Ureter (tissue), 1 donor: ENCODE data around the gene PEX3. TPM values are rescaled to one million over a fixed set of nuclear protein-coding genes. Genes with fewer than 3 reads are reported as not detected.
"Not testable (repeated sequence)": the region's sequence is repeated elsewhere in the genome, so short reads cannot be mapped to it uniquely, and the experiment has no call there.

Experiments
- DNase-seq: peaks from one replicate; pipeline ENCODE4 v3.0.0-alpha.2; 2020; ENCODE audit warnings: low spot score
- total RNA-seq: library from RNA; stranded (reverse); gene quantifications from one replicate; pipeline ENCODE4 v1.2.4, GENCODE V29; 2023
- donor health status: DM: yes; HTN: yes; CAD: no.

PEX3 gene
- total RNA-seq, 1 donor from 2014 or later = 35.7 TPM

DNA sequence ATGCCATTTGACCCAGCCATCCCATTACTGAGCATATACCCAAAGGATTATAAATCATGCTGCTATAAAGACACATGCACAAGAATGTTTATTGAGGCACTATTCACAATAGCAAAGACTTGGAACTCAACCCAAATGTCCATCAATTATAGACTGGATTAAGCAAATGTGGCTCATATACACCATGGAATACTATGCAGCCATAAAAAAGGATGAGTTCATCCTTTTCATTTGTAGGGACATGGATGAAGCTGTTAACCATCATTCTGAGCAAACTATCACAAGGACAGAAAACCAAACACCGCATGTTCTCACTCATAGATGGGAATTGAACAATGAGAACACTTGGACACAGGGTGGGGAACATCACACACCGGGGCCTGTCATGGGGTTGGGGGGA lies 2.7 kb upstream of the PEX3 start:
- DNase-seq = not testable (repeated sequence)

DNA sequence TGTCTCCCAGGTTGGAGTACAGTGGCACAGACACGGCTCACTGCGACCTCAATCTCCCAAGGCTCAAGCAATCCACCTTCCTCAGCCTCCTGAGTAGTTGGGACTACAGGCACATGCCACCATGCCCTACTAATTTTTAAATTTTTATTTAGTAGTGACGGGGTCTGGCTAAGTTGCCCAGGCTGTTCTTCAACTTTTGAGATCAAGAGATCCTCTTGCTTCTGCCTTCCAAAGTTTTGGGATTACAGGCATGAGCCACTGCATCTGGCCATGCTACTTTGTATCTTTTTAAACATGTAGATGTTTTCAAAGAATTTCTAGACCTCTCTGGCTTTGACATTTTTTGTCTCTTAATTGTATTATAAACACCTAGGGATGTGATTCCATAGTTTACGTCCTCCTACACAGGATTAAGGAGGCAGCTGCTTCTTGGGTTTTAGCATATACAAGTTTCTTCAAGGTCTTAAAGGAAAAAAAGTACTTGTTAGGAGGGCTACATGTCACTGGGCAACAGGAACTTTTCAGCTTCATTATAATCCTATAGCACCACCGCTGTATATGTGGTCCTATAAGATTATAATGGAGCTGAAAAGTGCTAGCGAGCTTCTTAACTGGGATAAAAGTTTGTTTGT lies 1.4 kb upstream of the PEX3 start:
- no peak for DNase-seq

DNA sequence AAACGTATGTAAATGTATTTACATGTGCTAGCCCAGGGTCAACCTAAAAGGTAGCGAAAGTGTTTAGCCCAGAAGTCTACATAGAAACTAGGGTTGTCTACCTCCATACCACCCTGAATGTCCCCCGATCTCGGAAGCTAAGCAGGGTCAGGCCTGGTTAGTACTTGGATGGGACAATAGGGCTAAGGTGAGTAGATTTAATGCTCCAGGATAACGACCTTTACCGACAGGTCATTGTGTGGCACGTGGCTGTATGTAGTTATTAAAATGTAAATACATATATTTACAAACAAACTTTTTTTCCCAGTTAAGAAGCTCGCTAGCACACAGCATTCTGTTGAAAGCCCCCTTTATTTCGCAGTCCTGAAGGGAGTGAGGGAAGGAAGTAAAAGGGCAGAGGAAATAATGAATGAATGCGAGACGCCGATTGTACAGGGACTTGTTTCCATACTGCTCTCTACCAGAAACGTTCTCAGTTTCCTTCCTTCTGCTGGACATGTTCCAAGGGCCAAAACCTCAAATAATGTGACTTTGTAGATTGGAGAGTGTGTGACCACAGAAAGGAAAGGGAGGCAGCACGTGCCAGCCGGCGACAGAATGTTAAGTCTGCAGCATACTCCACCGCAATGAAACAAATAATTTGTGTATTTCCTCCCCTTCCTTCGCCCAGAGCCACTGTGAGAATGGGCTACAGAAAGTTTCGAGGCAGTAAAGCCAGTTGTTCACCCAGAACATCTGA lies 722 bp upstream of the PEX3 start:
- no peak for DNase-seq

DNA sequence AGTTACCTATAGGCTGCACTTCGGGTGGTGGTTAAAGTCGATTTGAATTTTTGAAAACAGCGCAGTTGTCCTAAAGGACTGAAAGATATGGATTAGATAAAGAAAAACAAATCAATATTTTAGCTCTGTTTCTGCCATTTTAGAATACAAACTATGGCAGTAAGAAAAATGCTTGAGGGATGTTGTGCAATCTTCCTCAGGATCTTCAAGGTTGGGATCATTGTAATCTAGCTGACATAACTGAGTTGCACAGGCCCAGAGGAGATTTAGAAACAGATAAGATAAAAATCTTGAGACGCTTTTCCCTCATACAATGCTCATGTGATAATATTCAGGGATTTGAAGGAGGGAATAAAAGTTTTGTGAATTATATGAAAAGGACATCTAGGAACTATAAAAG lies 926 bp downstream of the PEX3 start:
- no peak for DNase-seq

DNA sequence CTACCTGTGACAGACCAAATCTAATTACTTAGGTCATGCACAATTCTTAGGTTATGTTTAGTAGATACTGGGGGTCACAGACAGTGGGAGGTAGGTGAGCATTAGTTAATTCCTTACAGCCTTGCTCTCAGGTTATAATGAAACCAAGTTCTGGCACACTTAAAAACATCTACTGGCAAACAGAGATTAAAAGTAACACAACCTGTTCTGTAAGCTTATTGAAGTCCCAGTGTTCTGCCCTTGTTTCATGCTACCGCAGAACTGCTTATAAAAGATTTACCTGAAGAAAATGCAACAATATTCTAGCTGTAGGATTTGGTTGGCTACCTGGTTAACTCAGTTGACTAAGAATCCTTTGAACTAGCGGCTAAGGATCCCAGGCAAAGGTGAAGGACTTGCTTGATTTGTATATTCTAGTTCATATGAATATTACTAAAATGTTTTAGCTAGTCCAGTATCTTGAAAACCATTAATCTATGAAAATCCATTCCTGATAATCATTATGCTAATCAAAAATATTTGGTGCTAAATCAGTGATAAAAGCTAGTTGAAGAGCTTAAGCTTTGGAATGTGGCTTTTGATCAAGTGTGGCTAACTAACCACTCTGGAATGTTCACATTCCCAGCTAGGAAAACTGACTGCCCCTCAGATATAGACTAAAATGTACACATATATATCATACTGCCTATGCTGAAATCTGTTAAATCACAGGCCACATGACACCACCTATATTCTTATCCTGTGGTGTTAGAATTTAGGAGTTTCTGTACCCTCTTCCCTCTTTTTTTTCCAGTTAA lies 7.2 kb downstream of the PEX3 start:
- no peak for DNase-seq

DNA sequence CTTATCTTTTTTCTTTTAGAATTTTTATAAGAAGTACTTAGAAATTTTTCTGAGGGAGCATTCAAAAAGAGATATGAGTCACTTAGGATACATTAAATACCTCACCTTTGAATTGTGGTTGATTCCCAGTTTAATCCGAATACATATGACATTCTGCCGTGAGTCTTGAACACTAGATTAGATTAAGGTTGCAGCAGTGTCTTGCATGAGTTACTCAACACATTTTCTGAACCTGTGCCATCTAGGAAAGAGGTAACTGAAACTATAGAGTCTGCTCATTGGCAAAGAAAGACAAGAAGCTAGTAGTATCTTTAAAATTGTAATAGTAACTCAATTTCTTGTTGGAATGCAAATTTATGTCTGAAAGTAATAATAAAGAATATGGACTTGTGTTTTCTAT lies 14.9 kb downstream of the PEX3 start:
- DNase-seq = no peak

DNA sequence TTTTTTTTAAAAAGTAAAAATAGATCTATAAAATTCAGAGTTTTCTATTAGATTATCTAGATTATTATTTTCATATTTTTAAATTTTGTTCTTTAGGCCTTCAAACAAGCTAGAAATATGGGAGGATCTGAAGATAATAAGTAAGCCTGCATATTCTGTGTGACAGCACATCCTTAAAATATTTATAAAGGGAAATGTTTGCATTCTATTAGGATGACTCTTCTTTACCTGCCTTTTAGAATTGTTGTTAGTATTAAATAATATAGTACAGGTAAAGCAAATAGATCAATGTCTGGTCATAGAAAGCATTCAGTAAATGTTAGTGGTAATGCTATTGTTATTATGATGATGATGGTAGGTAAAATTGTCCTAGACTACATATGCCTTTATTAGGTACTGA lies 17.4 kb downstream of the PEX3 start:
- no peak for DNase-seq

DNA sequence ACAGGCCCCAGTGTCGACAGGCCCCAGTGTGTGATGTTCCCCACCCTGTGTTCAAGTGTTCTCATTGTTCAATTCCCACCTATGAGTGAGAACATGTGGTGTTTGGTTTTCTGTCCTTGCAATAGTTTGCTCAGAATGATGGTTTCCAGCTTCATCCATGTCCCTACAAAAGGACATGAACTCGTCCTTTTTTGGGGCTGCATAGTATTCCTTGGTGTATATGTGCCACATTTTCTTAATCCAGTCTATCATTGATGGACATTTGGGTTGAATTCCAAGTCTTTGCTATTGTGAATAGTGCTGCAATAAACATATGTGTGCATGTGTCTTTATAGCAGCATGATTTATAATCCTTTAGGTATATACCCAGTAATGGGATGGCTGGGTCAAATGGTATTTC lies 18.2 kb downstream of the PEX3 start:
- DNase-seq = not testable (repeated sequence)

DNA sequence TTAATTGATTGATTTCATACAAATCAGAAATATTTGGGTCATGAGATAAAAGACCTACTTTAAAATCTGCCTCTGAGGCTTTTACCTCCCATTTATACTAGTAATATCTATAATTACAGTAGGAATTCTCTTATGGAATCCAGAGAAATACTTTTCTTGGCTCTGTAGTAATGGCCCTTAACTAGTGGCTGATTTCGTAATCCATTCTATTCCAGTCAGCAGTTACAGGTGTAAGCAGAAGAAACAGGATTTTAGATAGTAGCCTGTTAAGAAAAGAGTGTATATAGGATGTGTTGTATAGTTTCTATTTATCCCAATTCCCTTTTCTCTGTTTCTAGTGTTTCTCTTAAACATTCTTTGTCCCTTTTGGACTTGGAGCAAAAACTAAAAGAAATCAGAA lies 21.2 kb downstream of the PEX3 start:
- DNase-seq = no peak

DNA sequence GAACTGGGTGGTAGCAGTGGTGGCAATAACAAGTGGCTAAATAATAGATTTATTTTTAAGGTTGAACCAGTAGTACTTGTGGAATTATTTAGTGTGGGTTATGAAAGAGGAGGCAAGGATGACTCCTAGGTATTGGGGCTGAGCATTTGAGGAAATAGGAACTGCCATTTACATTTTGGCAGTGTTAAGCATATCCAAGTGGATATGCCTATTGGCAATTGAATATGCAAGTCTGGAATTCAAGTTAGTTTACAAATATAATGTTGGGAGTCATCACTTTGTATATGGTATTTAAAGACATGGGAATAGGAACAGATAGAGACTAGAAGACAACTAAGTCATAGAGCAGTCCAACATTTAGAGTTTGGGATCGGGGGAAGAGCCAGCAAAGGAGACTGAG lies 25.9 kb downstream of the PEX3 start:
- no peak for DNase-seq

DNA sequence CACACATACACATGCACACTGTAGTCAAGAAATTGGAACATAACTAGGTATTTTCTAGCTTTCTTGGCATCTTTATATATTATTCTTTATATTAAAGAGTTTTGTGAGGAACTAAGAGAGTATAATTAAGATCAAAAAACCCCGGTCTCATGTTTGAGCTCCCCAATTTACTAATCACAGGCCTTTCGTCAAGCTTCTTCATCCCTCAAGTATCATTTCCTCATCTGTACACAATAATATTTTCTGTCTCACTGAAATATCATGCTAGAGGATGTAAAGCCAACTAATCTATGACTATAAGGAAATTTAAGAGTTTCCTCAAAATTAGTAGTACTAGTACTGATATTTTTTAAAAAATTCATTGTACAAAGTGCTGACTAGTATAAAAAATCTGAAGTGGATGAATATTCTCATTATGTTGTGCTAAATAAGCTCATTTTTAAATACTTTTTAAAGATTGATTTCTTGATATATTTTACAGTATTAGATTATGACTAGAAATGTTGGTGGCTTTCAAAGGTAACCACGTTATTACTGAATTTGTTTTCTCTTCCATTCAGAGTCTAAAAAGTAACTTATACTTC lies 28.0 kb downstream of the PEX3 start:
- DNase-seq = no peak

DNA sequence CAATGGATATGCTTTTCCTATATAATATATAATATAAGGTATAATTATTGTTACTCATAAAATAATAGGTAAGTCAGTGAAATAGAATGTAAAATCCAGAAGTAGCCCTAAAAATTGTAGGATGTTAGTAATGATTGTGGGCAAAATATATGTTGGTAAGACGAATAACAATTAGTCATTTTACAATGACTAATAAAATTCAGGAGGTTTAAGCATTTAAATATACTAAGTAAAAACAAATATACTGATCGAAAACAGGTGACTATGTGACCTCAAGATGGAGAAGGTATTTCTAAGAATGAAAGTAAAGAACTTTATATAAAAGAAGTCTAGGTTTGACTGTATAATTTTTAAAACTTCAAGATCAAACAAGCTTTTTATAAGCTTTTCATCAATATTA lies 32.0 kb downstream of the PEX3 start:
- no peak for DNase-seq

DNA sequence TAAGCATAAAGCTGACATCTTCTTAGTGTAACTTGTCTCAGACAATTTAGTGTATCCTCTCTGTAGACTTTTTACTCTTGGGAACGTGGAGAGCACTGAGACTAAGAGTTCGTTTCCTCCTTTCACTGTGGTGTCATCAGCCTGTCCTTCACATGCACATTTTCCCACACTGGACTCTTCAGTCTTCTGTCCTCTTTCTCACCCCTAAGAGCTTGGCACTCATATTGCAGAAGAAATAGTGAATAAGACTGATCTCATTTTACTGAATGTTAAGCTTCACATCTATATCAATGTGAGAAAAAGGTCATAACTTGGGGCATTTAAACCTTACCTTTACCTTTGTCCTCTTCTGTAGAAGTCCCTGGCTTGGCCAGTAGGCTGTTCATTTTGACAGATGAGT lies 35.4 kb downstream of the PEX3 start:
- no peak for DNase-seq

DNA sequence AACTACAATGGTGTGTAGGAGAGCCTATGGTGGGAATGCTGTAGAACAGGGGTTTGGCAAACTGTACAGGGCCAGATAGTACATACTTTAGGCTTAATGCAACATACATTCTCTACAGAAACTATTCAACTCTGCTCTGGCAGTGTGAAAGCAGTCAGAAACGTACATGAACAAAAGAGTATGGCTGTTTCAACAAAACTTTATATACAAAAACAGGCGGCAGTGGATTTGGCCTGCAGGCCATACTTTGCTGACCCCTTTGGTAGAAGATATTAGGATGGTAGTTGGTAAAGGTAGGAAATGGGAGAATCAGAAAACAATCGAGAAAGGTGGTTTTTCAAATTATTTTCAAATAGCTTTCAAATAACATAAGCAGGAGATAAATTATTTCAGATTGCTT lies 36.1 kb downstream of the PEX3 start:
- no peak for DNase-seq

DNA sequence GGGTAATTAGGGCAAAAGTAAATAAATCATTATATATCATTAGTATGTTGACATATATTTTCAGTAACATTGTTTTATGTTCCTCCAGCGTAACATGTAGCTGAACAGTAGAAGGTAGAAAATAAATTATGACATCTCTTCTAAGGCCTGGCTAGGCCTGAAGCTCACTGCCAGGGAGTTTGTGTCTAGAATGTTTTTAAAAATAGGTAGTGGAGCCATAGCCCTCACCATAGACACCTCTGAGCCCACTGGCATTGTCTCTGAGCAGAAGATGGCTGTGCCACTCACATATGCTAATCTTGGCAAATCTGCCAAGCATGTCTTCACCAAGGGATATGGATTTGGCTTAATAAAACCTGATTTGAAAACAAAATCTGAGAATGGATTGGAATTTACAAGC lies 39.6 kb downstream of the PEX3 start:
- DNase-seq = no peak

DNA sequence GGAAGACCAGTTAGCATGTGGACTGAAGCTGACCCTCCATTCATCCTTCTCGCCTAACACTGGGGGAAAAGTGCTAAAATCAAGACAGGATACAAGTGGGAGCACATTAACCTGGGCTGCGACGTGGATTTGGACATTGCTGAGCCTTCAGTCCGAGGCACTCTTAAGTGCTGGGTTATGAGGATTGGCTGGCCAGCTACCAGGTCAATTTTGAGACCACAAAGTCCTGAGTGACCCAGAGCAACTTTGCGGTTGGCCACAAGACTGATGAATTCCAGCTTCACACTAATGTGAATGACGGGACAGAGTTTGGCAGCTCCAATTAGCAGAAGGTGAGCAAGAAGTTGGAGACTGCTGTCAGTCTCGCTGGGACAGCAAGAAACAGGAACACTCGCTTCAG lies 40.2 kb downstream of the PEX3 start:
- no peak for DNase-seq

DNA sequence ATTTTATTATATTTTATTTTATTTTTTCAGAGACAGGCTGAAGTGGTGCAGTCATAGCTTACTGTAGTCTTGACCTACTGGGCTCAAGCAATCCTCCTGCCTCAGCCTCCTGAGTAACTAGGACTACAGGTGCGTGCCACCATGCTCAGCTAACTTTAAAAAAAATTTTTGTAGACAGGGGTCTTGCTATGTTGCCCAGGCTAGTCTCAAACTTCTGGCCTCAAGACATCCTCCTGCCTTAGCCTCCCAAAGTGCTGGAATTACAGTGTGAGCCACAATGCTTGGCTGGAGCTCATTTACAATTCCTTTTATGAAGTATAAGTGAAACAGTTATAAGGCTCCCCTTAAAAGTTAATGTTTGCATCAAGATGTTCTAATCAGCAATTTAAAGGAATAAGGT lies 46.4 kb downstream of the PEX3 start:
- no peak for DNase-seq

DNA sequence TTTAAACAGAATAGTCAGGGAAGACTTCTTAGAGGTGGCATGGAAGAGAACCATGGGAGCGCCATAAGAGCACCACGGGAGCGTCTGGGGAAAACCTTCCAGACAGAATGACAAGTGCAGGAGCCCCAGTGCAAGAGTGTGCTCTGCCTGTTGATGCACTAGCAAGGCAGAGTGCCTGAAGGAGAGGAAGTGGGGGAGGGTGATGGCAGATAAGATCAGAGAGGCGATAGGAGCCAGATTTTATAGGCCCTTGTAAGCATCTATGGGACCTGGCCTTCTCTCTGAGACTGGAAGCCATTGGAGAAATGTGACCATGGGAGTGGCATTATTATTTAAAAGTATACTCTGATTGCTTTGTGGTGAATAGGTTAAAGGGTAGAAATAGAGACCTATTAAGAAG lies 47.8 kb downstream of the PEX3 start:
- DNase-seq = no peak

DNA sequence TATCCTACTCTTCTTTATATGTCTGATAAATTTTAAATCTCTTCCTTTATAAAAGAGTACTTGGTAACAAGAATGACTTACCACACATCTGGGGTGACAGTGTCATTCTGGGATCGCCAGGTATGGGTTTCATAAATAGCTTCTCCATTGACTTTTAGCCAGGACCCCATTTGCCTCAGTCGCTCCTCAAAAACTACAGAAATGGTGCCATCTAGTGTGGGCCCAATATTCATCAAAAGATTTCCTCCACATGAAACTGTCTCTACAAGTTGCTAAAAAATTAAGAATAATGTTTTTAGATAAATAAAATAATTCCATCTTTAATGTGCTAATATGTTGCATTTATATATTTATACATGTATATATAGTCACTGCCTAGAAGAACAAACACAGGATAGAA lies 51.2 kb downstream of the PEX3 start:
- DNase-seq = no peak

DNA sequence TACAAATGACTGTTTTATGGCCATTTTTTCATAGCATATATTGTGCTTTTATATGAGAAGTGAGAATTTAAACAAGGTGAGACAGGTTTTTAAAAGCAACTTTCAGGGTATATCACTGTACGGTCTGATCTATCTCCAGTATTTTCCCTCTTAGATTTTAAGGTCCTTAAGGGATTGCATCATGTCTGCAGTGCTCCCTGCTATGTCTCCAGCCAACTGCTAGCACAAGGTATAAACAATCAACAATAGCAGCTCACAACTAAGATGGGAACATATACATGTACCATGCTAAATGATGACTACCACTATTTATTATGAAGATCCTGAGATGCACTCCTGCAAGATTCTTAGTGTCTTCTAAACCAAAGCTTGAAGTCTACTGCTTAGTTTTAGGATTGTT lies 53.8 kb downstream of the PEX3 start:
- DNase-seq = no peak

DNA sequence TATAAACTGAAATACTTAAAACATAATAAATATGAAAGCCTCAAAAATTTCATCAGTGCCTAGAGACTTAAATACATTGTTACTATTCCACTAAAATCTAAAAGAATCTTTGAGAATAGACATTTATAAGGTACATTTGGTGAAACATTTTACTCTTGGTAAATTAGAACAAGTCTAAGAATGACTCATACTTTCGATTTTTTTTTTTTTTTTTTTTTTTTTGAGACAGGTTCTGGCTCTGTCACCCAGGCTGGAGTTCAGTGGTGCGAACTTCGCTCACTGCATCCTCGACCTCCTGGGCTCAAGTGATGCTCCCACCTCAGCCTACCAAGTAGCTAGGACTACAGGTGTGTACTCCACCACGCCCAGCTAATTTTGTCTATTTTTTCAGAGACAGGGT lies 54.5 kb downstream of the PEX3 start:
- no peak for DNase-seq

DNA sequence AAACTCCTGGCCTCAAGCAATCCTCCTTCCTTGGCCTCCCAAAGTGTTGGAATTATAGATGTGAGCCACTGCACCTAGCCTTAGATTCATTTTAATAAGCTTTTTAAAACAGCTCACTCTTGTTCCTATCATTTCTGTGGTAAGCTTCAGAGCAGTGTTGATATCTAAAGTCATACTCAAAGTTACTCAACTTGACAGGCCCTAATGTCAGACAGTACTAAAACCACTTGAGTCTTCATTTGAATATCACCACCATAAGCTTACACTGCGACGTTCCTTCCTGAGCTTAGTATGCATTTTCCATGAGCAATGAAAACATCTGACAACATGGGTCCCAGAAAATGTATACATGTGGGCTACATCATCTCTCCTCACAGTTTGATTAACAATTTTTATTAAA lies 54.9 kb downstream of the PEX3 start:
- no peak for DNase-seq

DNA sequence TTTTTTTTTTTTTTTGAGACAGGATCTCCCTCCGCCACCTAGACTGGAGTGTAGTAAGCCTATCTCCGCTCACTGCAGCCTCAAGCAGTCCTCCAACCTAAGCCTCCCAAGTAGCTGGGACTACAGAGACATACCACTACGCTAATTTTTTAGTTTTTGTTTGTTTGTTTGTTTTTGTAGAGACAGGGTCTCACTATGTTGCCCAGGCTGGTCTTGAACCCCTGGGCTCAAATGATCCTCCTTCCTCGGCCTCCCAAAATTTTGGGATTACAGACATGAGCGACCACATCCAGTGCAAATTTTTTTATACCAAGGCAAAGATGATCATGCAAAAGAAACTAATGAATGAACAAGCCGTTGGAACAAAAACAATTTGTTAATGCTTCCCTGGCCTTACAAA lies 55.6 kb downstream of the PEX3 start:
- no peak for DNase-seq
